ENCODE data around the gene DISP2. TPM values are rescaled to one million over a fixed set of nuclear protein-coding genes. Genes with fewer than 3 reads are reported as not detected.
A peak's percentile ranks its signal among the peaks of the same experiment; 100 is the strongest.

DISP2 gene
- total and polyA plus RNA-seq, 2 of the 8 experiments (the other 6 are each of a cell fraction or from before 2014, with no cell fraction given): 0.45 to 1.2 TPM

DNA sequence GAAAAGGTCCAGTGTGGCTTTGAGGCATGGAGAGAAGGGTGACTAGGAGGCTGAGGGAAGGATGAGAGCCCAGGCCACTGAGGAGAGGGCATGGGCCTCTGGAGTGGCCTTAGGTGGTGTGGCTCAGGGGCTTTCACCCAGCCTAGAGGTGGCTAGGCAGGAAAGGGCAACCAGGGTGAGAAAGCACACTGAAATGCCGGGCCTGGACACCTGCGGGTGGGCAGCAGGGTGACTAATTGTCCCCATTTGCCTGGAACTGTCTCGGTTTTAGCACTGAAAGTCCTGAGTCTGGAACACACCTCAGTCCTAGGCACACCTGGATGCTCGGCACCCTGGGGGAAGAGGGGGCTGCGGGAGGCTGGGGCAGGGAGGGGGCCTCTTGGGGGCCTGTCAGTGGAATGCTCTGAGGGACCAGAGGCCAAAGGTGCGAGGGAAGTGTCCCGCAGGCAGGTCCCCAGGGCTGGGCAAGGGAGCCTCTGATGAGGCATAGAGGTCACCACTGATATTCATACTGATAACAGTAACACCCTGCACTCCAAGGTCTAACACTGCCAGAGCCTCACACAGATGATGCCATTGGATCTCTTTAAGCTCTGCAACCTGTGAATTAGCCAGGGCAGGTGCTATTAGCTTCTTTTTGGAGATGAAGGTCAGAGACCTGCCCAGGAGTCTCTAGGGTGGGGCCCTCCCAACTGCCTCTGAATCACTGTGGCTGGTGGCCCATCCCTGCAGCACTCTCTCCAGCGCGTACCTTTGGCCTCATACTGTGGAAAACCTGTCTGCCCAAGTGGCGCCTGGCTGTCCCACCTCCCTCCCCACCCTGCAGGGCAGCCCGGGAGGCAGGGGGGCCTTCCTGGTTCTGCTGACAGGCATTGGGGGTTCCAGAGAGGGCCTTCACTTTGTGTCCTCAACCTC is 10.2 kb upstream of the DISP2 start:
- H3K9me3 ChIP-seq (ENCODE audit: insufficient read depth in 2 of 2, low read depth in 1 of 2, low read length in 1 of 2): no peaks in the 10 kb centered on the region
- no peak overlapping the region for H3K4ac ChIP-seq (replicated peaks; ENCODE audit: insufficient read length, low read depth, low read length)
- CTCF ChIA-PET (ENCODE audit: partially characterized antibody): interaction anchor here (0.8 to 27.4 kb wide), 5 partner anchors 8 to 77 kb away, joined by 3 to 452 read pairs (median 3); partner anchors contain the start of genes CCDC9B and KNSTRN
- no peak for TF ChIP-seq JUND (IDR thresholded peaks at IDR 0.05; ENCODE audit: low read length)
- TF ChIP-seq, protein P1, sequence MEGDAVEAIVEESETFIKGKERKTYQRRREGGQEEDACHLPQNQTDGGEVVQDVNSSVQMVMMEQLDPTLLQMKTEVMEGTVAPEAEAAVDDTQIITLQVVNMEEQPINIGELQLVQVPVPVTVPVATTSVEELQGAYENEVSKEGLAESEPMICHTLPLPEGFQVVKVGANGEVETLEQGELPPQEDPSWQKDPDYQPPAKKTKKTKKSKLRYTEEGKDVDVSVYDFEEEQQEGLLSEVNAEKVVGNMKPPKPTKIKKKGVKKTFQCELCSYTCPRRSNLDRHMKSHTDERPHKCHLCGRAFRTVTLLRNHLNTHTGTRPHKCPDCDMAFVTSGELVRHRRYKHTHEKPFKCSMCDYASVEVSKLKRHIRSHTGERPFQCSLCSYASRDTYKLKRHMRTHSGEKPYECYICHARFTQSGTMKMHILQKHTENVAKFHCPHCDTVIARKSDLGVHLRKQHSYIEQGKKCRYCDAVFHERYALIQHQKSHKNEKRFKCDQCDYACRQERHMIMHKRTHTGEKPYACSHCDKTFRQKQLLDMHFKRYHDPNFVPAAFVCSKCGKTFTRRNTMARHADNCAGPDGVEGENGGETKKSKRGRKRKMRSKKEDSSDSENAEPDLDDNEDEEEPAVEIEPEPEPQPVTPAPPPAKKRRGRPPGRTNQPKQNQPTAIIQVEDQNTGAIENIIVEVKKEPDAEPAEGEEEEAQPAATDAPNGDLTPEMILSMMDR (IDR thresholded peaks at IDR 0.05; ENCODE audit: control extremely low read depth in 1 of 3, insufficient read depth in 1 of 3, low read depth in 1 of 3, low read length in 3 of 3): no peak
- TF ChIP-seq EGR1 (IDR thresholded peaks at IDR 0.05; ENCODE audit: borderline replicate concordance, low read depth, low read length): no peak
- TF ChIP-seq TAF1 (IDR thresholded peaks at IDR 0.05; ENCODE audit: low read depth, low read length): no peak
- no peak for TF ChIP-seq HDAC6 (IDR thresholded peaks at IDR 0.05; ENCODE audit: low read depth, low read length)
- no peak for TF ChIP-seq YY1 (IDR thresholded peaks at IDR 0.05; ENCODE audit: low read depth, low read length)
- TF ChIP-seq KDM4A (IDR thresholded peaks at IDR 0.05; ENCODE audit: low read depth, low read length, severe bottlenecking): no peak
- no peak for TF ChIP-seq POLR2AphosphoS5 (IDR thresholded peaks at IDR 0.05; ENCODE audit: low read depth, low read length)
- TF ChIP-seq SIRT6 (IDR thresholded peaks at IDR 0.05; ENCODE audit: low read length): no peak
- no peak for TF ChIP-seq JUN (IDR thresholded peaks at IDR 0.05; ENCODE audit: low read depth, low read length)

More for the DNA sequence above, 10.2 kb upstream of the DISP2 start:
- no peaks in the 10 kb centered on the region for H3K79me1 ChIP-seq (ENCODE audit: low read depth, low read length)
- H3K4me2 ChIP-seq (ENCODE audit: insufficient read depth in 1 of 2, low read depth in 2 of 2, low read length in 2 of 2): no peak overlapping the region
- no peak overlapping the region for H3K27ac ChIP-seq (ENCODE audit: low read depth, low read length)
- no peak overlapping the region for H2BK120ac ChIP-seq (replicated peaks; ENCODE audit: low read depth, low read length)
- H3K9ac ChIP-seq (replicated peaks in 1 of 4; ENCODE audit: extremely low read depth in 1 of 4, low read depth in 3 of 4, low read length in 3 of 4): no peak overlapping the region
- peak overlapping the region; percentile 3; the same call in 1 of the 2 replicates for H4K8ac ChIP-seq (ENCODE audit: extremely low read depth, insufficient read depth, low read length)
- no peak overlapping the region for H4K5ac ChIP-seq (ENCODE audit: insufficient read length, low read depth, low read length)
- peaks cover 0 to 10% (median 2%) of the 10 kb centered on the region in 4 experiments; a peak in 4 of 7 replicates for H3K4me1 ChIP-seq (replicated peaks in 1 of 4; ENCODE audit: control insufficient read depth in 3 of 4, insufficient read depth in 4 of 4, low read length in 3 of 4)
- H3K36me3 ChIP-seq (ENCODE audit: control insufficient read depth in 2 of 4, insufficient read depth in 4 of 4, low read length in 3 of 4): no peaks in the 10 kb centered on the region
- POLR2A ChIA-PET (ENCODE audit: partially characterized antibody): no interaction called here
- no peak overlapping the region for H2BK12ac ChIP-seq (ENCODE audit: low read depth, low read length)
- WGBS, 2 experiments (ENCODE audit: extremely low coverage in 1 of 2, insufficient coverage in 1 of 2, insufficient read length in 1 of 2, insufficient replicate concordance in 2 of 2, low coverage in 1 of 2, low lambda C conversion rate in 2 of 2, missing lambda C conversion rate in 1 of 2): 92% methylated on average over 7 of the region's 11 CpGs; no CpG with 5 or more reads in 1 of the 2 experiments
- no peaks in the 10 kb centered on the region for H3K27me3 ChIP-seq (replicated peaks in 1 of 4; ENCODE audit: control insufficient read depth in 3 of 4, extremely low read depth in 1 of 4, insufficient read depth in 3 of 4, low read length in 3 of 4)
- H2BK5ac ChIP-seq (ENCODE audit: low read depth, low read length): no peak overlapping the region
- no peak overlapping the region for H3K18ac ChIP-seq (ENCODE audit: extremely low read depth, low read length)
- H4K20me1 ChIP-seq (replicated peaks in 1 of 2; ENCODE audit: control insufficient read depth in 1 of 2, insufficient read depth in 2 of 2, low read length in 2 of 2): no peaks in the 10 kb centered on the region
- DNase-seq (ENCODE audit: low read depth in 1 of 2, low spot score in 2 of 2): no peak
- H3K79me2 ChIP-seq (ENCODE audit: control insufficient read depth in 1 of 2, insufficient read depth in 2 of 2, low read length in 2 of 2): no peaks in the 10 kb centered on the region
- H3K4me3 ChIP-seq (ENCODE audit: extremely low read depth in 1 of 4, insufficient read depth in 2 of 4, low read depth in 3 of 4, low read length in 4 of 4): no peak overlapping the region
- H2AFZ ChIP-seq (ENCODE audit: low read length): no peak overlapping the region
- no peak overlapping the region for H4K91ac ChIP-seq (replicated peaks; ENCODE audit: insufficient read length, low read length)
- FAIRE-seq: no peak
- no peak overlapping the region for H3K14ac ChIP-seq (ENCODE audit: insufficient read length)
- no peak overlapping the region for H2AK5ac ChIP-seq (ENCODE audit: low read depth, low read length)
- no peak overlapping the region for H2BK20ac ChIP-seq (ENCODE audit: low read length)
- no peak overlapping the region for H2BK15ac ChIP-seq (ENCODE audit: low read length)
- H3K23ac ChIP-seq (ENCODE audit: insufficient read length): no peak overlapping the region
- H3K23me2 ChIP-seq (ENCODE audit: low read depth, low read length): peaks cover 2% of the 10 kb centered on the region; the same call in 1 of the 2 replicates
- no peak overlapping the region for H3K56ac ChIP-seq (replicated peaks; ENCODE audit: insufficient read length, low read depth, low read length)

Data from H1 (cell line).